Neural crest cell (in vitro differentiated cells): ENCODE data around the gene CAMK2D. TPM values are rescaled to one million over a fixed set of nuclear protein-coding genes. Genes with fewer than 3 reads are reported as not detected.

Experiments used
- DNase-seq: peaks from one replicate; pipeline ENCODE4 v3.0.0; 2021; ENCODE audit warnings: low read depth, mixed read lengths, low spot score
- H3K27ac Mint-ChIP-seq: one replicate; pipeline ENCODE4 v1.8.0; 2021; ENCODE audit warnings: mild to moderate bottlenecking, mixed read lengths; ENCODE audit not compliant: unreplicated experiment
- H3K27me3 Mint-ChIP-seq: 2 replicates; pipeline ENCODE4 v1.8.0; 2021; ENCODE audit warnings: low read depth, mild to moderate bottlenecking, mixed read lengths
- H3K36me3 Mint-ChIP-seq: 2 replicates; pipeline ENCODE4 v1.8.0; 2021; ENCODE audit warnings: low read depth, mild to moderate bottlenecking, mixed read lengths
- H3K4me1 Mint-ChIP-seq: 2 replicates; pipeline ENCODE4 v1.8.0; 2021; ENCODE audit warnings: mixed read lengths
- H3K4me3 Mint-ChIP-seq: one replicate; pipeline ENCODE4 v1.8.0; 2021; ENCODE audit warnings: mild to moderate bottlenecking, mixed read lengths
- H3K9me3 Mint-ChIP-seq: 2 replicates; pipeline ENCODE4 v1.8.0; 2021; ENCODE audit warnings: mixed read lengths
- total RNA-seq: library from RNA; stranded (reverse); gene quantifications from 2 replicates; pipeline ENCODE4 v1.2.1, GENCODE V29; 2021
- TF ChIP-seq, protein P1 (sequence below): fragments of 200-600 bp; sonication (generic); conservative IDR thresholded peaks from 2 replicates; pipeline ENCODE4 v1.5.0; 2021; ENCODE audit warnings: antibody characterized with exemption, mild to moderate bottlenecking

CAMK2D gene
- total RNA-seq, 1 donor from 2014 or later, result 33.7 TPM

DNA sequence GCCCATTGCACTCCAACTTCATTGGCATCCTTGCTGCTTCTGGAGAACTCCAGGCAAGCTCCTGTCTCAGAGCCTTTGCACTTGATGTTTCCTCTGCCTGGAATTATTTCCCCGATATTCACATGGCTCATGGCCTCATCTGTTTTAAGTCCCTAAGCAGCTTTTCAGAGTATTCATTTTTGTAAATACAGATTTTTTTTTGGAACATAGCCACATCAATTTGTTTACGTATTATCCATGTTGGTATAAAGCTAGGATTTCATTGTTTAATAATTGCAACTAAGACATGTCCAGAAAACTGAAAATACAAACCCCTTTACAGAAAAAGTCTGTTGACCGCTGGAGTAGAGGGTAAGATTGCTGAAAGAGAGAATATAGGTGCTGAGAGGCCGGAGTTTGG lies 142.0 kb downstream of the CAMK2D start:
- Mint-ChIP-seq H3K27me3 (no peaks in the 10 kb centered on the region), H3K27ac (no peak overlapping the region), H3K4me3 (no peak overlapping the region), H3K9me3 (no peaks in the 10 kb centered on the region), H3K4me1 (no peaks in the 10 kb centered on the region), H3K36me3 (no peaks in the 10 kb centered on the region)
- TF ChIP-seq, protein P1, sequence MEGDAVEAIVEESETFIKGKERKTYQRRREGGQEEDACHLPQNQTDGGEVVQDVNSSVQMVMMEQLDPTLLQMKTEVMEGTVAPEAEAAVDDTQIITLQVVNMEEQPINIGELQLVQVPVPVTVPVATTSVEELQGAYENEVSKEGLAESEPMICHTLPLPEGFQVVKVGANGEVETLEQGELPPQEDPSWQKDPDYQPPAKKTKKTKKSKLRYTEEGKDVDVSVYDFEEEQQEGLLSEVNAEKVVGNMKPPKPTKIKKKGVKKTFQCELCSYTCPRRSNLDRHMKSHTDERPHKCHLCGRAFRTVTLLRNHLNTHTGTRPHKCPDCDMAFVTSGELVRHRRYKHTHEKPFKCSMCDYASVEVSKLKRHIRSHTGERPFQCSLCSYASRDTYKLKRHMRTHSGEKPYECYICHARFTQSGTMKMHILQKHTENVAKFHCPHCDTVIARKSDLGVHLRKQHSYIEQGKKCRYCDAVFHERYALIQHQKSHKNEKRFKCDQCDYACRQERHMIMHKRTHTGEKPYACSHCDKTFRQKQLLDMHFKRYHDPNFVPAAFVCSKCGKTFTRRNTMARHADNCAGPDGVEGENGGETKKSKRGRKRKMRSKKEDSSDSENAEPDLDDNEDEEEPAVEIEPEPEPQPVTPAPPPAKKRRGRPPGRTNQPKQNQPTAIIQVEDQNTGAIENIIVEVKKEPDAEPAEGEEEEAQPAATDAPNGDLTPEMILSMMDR, result no peak
- no peak for DNase-seq

DNA sequence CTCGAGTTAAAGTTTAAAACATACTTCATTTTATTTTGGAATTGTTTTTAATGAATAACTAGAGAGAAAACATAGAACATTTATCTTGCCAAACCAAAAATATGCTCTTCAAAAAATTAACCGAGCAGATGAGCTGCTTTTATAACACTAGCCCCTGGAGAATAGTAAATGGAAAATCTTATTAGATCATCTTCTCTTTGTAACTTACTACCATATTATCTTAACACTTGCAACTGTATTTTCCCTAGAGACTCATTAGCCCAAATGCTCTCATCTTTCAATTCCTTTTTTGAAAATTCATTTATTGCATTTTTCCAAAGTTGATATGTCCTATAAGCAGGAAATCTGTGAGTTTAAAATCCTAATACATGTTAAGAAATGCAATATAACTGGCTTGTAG lies 143.3 kb downstream of the CAMK2D start:
- H3K4me1 Mint-ChIP-seq, result peaks cover 3% of the 10 kb centered on the region
- H3K36me3 Mint-ChIP-seq, result no peaks in the 10 kb centered on the region
- H3K27ac Mint-ChIP-seq, result no peak overlapping the region
- H3K27me3 Mint-ChIP-seq, result no peaks in the 10 kb centered on the region
- no peak overlapping the region for H3K4me3 Mint-ChIP-seq
- TF ChIP-seq, protein P1, result no peak
- H3K9me3 Mint-ChIP-seq, result no peaks in the 10 kb centered on the region
- no peak for DNase-seq

GRCh38 chr4:113617195-113617594 lies 144.3 kb downstream of the CAMK2D start:
- peaks cover 3% of the 10 kb centered on the region for H3K4me1 Mint-ChIP-seq
- no peak for DNase-seq
- H3K27ac Mint-ChIP-seq, result no peak overlapping the region

DNA sequence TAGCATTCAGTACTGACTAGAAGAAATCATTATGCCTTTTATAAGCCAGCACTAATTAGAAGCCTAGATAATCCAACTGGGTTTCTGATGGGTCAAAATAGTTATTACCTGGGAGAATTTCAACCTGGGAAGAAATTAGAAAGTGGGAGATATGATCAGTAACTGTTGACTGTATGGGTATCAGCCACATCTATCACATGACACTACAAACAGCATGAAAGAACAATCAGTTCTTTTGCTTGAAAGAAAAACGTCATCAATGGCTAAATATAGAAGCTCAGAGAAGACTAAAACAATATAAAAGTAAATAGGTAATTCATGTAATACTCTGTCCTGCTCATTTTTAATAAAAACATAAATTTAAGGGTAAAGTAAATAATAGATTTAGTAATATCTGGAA lies 145.1 kb downstream of the CAMK2D start:
- Mint-ChIP-seq H3K27me3 (no peaks in the 10 kb centered on the region), H3K27ac (no peak overlapping the region), H3K4me3 (no peak overlapping the region), H3K4me1 (peaks cover 3% of the 10 kb centered on the region), H3K9me3 (no peaks in the 10 kb centered on the region), H3K36me3 (no peaks in the 10 kb centered on the region)
- no peak for DNase-seq
- TF ChIP-seq, protein P1, result no peak

More at GRCh38 chr4:113617195-113617594, 144.3 kb downstream of the CAMK2D start:
- no peaks in the 10 kb centered on the region for H3K9me3 Mint-ChIP-seq
- no peaks in the 10 kb centered on the region for H3K36me3 Mint-ChIP-seq
- no peaks in the 10 kb centered on the region for H3K27me3 Mint-ChIP-seq
- no peak overlapping the region for H3K4me3 Mint-ChIP-seq
- TF ChIP-seq, protein P1, result no peak

GRCh38 chr4:113614414-113614813 lies 147.1 kb downstream of the CAMK2D start:
- TF ChIP-seq, protein P1, result no peak
- H3K9me3 Mint-ChIP-seq, result no peaks in the 10 kb centered on the region
- H3K4me1 Mint-ChIP-seq, result peaks cover 3% of the 10 kb centered on the region
- H3K4me3 Mint-ChIP-seq, result no peak overlapping the region
- no peak overlapping the region for H3K27ac Mint-ChIP-seq
- H3K27me3 Mint-ChIP-seq, result no peaks in the 10 kb centered on the region
- no peak for DNase-seq
- no peaks in the 10 kb centered on the region for H3K36me3 Mint-ChIP-seq

GRCh38 chr4:113613503-113613902 lies 148.0 kb downstream of the CAMK2D start:
- Mint-ChIP-seq H3K9me3 (no peaks in the 10 kb centered on the region), H3K27me3 (no peaks in the 10 kb centered on the region), H3K27ac (no peak overlapping the region), H3K4me3 (no peak overlapping the region), H3K4me1 (peaks cover 3% of the 10 kb centered on the region), H3K36me3 (peaks cover under 1% of the 10 kb centered on the region)
- TF ChIP-seq, protein P1, result no peak
- no peak for DNase-seq
